Ureter (tissue), 1 donor: Measurements from ENCODE around the gene TEF. TPM values are rescaled to one million over a fixed set of nuclear protein-coding genes. Genes with fewer than 3 reads are reported as not detected.

Experiments used
- DNase-seq: peaks from one replicate; pipeline ENCODE4 v3.0.0-alpha.2; 2020; ENCODE audit warnings: low spot score
- total RNA-seq: library from RNA; stranded (reverse); gene quantifications from one replicate; pipeline ENCODE4 v1.2.4, GENCODE V29; 2023
- donor health status: DM: yes; HTN: yes; CAD: no.

The TEF gene
- total RNA-seq, 1 donor from 2014 or later, result 27.5 TPM

GRCh38 chr22:41447435-41448188, 65.9 kb downstream of the TEF start:
- peak; percentile 75 for DNase-seq

GRCh38 chr22:41448189-41448808, 66.6 kb downstream of the TEF start:
- peak; percentile 96 for DNase-seq

Other genes with a start within 250 kb of the TEF start
- gene L3MBTL2, start 176.6 kb upstream of the TEF start, total RNA-seq, result 37.9 TPM
- gene CHADL, start 141.0 kb upstream of the TEF start, total RNA-seq, result 8.9 TPM
- gene RANGAP1, start 95.8 kb upstream of the TEF start, total RNA-seq, result 59.7 TPM
- 65.9 TPM for gene ZC3H7B, start 80.4 kb upstream of the TEF start, total RNA-seq
- 49.9 TPM for gene TOB2, start 64.9 kb downstream of the TEF start, total RNA-seq
- gene PHF5A, start 86.8 kb downstream of the TEF start, total RNA-seq, result 32.3 TPM
- 121 TPM for gene ACO2, start 87.2 kb downstream of the TEF start, total RNA-seq
- gene POLR3H, start 162.5 kb downstream of the TEF start, total RNA-seq, result 54.2 TPM
- gene CSDC2, start 179.1 kb downstream of the TEF start, total RNA-seq, result 1.8 TPM
- 18.7 TPM for gene PMM1, start 207.9 kb downstream of the TEF start, total RNA-seq
- 38.7 TPM for gene DESI1, start 239.1 kb downstream of the TEF start, total RNA-seq
- gene XRCC6, start 239.4 kb downstream of the TEF start, total RNA-seq, result 209 TPM